Testis (tissue), 2 donors: ENCODE results near the gene CYYR1.

Source experiments
- POLR2A ChIP-seq: fragments of 450-650 bp; IDR thresholded peaks from one replicate; pipeline ENCODE4 v1.6.1; 2017; ENCODE audit warnings: antibody characterized with exemption, mild to moderate bottlenecking, moderate library complexity
- TF ChIP-seq, protein P1 (sequence below), 3 experiments: fragments of 450-650 bp in 2 of 3; fragments of 200-600 bp in 1 of 3; sonication (generic) in 1 of 3; IDR thresholded peaks; one replicate each; pipeline ENCODE4 v1.5.1; 2016 to 2019; ENCODE audit warnings: antibody characterized with exemption in 3 of 3, mild to moderate bottlenecking in 2 of 3, moderate library complexity in 1 of 3

DNA sequence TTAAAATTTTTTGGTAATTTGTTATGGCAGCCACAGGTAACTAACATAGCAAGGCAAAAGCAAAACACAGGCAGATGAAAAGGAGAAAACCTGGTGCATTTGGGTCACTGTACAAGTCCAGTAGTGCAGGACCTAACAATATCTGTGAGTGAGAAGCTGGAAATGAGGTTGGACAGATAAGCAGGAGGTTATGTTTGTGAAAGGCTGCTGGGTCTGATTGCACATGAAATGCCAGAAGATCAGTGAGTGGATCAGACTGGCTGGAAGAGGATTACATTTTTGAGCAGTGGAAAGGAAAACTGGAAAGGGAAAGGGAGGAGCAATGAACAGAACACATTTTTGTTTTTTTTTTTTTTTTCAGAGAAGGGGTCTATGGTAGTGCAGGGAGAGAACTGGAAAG lies 73.6 kb downstream of the CYYR1 start:
- no peak for TF ChIP-seq POLR2A
- TF ChIP-seq, protein P1, sequence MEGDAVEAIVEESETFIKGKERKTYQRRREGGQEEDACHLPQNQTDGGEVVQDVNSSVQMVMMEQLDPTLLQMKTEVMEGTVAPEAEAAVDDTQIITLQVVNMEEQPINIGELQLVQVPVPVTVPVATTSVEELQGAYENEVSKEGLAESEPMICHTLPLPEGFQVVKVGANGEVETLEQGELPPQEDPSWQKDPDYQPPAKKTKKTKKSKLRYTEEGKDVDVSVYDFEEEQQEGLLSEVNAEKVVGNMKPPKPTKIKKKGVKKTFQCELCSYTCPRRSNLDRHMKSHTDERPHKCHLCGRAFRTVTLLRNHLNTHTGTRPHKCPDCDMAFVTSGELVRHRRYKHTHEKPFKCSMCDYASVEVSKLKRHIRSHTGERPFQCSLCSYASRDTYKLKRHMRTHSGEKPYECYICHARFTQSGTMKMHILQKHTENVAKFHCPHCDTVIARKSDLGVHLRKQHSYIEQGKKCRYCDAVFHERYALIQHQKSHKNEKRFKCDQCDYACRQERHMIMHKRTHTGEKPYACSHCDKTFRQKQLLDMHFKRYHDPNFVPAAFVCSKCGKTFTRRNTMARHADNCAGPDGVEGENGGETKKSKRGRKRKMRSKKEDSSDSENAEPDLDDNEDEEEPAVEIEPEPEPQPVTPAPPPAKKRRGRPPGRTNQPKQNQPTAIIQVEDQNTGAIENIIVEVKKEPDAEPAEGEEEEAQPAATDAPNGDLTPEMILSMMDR (IDR thresholded peaks at IDR 0.05) = no peak
